HepG2 (cell line): ENCODE measurements around the gene TWNK. TPM values are rescaled to one million over a fixed set of nuclear protein-coding genes. Genes with fewer than 3 reads are reported as not detected.

Experiments
- ASH2L ChIP-seq: fragments of 300-600, 200-600 bp; sonication (generic); IDR thresholded peaks from 2 replicates; pipeline ENCODE4 v1.7.0; 2017; ENCODE audit warnings: low read depth, mild to moderate bottlenecking, moderate library complexity, mixed read lengths, low read length; ENCODE audit not compliant: insufficient read length
- CHCHD3 ChIP-seq: sonication (generic); formaldehyde crosslinking; IDR thresholded peaks from 2 replicates; pipeline ENCODE4 v1.8.0; 2022; ENCODE audit warnings: mild to moderate bottlenecking, missing genetic modification reagents, moderate library complexity
- ETV5 ChIP-seq: IDR thresholded peaks from 2 replicates; pipeline ENCODE4 v1.6.1; 2018; ENCODE audit warnings: missing biosample characterization, missing genetic modification reagents, inconsistent platforms, borderline replicate concordance
- FOSL2 ChIP-seq: sonication (generic); formaldehyde crosslinking; IDR thresholded peaks from 2 replicates; pipeline ENCODE4 v1.4.0; 2020; ENCODE audit warnings: missing genetic modification reagents
- FOXA3 ChIP-seq: IDR thresholded peaks from 2 replicates; pipeline ENCODE4 v1.6.1; 2016; ENCODE audit warnings: missing genetic modification reagents, missing compliant biosample characterization
- IRX3 ChIP-seq: sonication (generic); formaldehyde crosslinking; IDR thresholded peaks from 2 replicates; pipeline ENCODE4 v1.8.1; 2023; ENCODE audit warnings: mild to moderate bottlenecking, low read depth, missing genetic modification reagents, borderline replicate concordance
- JUND ChIP-seq: sonication (generic); formaldehyde crosslinking; IDR thresholded peaks from 2 replicates; pipeline ENCODE4 v1.8.0; 2022; ENCODE audit warnings: mild to moderate bottlenecking, missing genetic modification reagents
- KAT7 ChIP-seq: IDR thresholded peaks from 2 replicates; pipeline ENCODE4 v1.6.1; 2018; ENCODE audit warnings: borderline replicate concordance, missing compliant biosample characterization
- KLF11 ChIP-seq: IDR thresholded peaks from 2 replicates; pipeline ENCODE4 v1.6.1; 2016; ENCODE audit warnings: missing compliant biosample characterization
- LCORL ChIP-seq, 2 experiments: fragments of 450-650 bp in 1 of 2; sonication (generic) in 1 of 2; formaldehyde crosslinking in 1 of 2; IDR thresholded peaks; 2 replicates each; pipeline versions ENCODE4 v1.5.0 to v1.6.1; 2017 to 2020; ENCODE audit warnings: antibody characterized with exemption in 1 of 2, missing genetic modification reagents in 1 of 2
- MAZ ChIP-seq, 2 experiments: sonication (generic) in 1 of 2; formaldehyde crosslinking in 1 of 2; IDR thresholded peaks; 2 replicates each; pipeline versions ENCODE4 v1.5.0 to v1.6.1; 2012 to 2020; ENCODE audit warnings: low read depth in 2 of 2, mild to moderate bottlenecking in 2 of 2, borderline replicate concordance in 1 of 2, improper control_type of control experiment in 1 of 2, low read length in 1 of 2, missing genetic modification reagents in 1 of 2, moderate library complexity in 1 of 2
- MEF2D ChIP-seq: sonication (generic); formaldehyde crosslinking; IDR thresholded peaks from 2 replicates; pipeline ENCODE4 v1.5.1; 2020; ENCODE audit warnings: mild to moderate bottlenecking, missing genetic modification reagents
- MTF2 ChIP-seq: sonication (generic); formaldehyde crosslinking; IDR thresholded peaks from 2 replicates; pipeline ENCODE4 v1.5.0; 2020; ENCODE audit warnings: missing genetic modification reagents, borderline replicate concordance
- MYNN ChIP-seq: sonication (generic); formaldehyde crosslinking; IDR thresholded peaks from 2 replicates; pipeline ENCODE4 v1.4.0; 2020; ENCODE audit warnings: mild to moderate bottlenecking, low read depth, missing genetic modification reagents
- NFYC ChIP-seq: IDR thresholded peaks from 2 replicates; pipeline ENCODE4 v1.6.1; 2016; ENCODE audit warnings: missing genetic modification reagents, missing compliant biosample characterization
- NR2F2 ChIP-seq: IDR thresholded peaks from 2 replicates; pipeline ENCODE4 v1.6.1; 2012; ENCODE audit warnings: low read depth, inconsistent platforms, borderline replicate concordance
- NRL ChIP-seq: sonication (generic); formaldehyde crosslinking; IDR thresholded peaks from 2 replicates; pipeline ENCODE4 v1.5.0; 2020; ENCODE audit warnings: missing genetic modification reagents, mild to moderate bottlenecking, moderate library complexity, borderline replicate concordance
- PRPF4 ChIP-seq: fragments of 200-400 bp; formaldehyde crosslinking; IDR thresholded peaks from 2 replicates; pipeline ENCODE4 v1.6.1; 2016; ENCODE audit warnings: low read length, low read depth; ENCODE audit not compliant: poor library complexity, severe bottlenecking
- SALL2 ChIP-seq: sonication (generic); formaldehyde crosslinking; IDR thresholded peaks from 2 replicates; pipeline ENCODE4 v1.8.1; 2023; ENCODE audit warnings: mild to moderate bottlenecking, missing genetic modification reagents, inconsistent platforms
- SSRP1 ChIP-seq: IDR thresholded peaks from 2 replicates; pipeline ENCODE4 v1.6.1; 2016; ENCODE audit warnings: control low read depth
- ZBTB7B ChIP-seq: sonication (generic); formaldehyde crosslinking; IDR thresholded peaks from 2 replicates; pipeline ENCODE4 v1.4.0; 2020; ENCODE audit warnings: missing genetic modification reagents
- ZFP62 ChIP-seq: sonication (generic); formaldehyde crosslinking; IDR thresholded peaks from 2 replicates; pipeline ENCODE4 v1.4.0; 2020; ENCODE audit warnings: missing genetic modification reagents
- ZNF136 ChIP-seq: sonication (generic); formaldehyde crosslinking; IDR thresholded peaks from 2 replicates; pipeline ENCODE4 v1.8.1; 2022; ENCODE audit warnings: low read depth, mild to moderate bottlenecking, moderate library complexity, missing genetic modification reagents
- ZNF569 ChIP-seq: sonication (generic); formaldehyde crosslinking; IDR thresholded peaks from 2 replicates; pipeline ENCODE4 v1.5.0; 2020; ENCODE audit warnings: mild to moderate bottlenecking, missing genetic modification reagents, moderate library complexity, borderline replicate concordance
- ZNF788 ChIP-seq: sonication (generic); formaldehyde crosslinking; IDR thresholded peaks from 2 replicates; pipeline ENCODE4 v1.5.0; 2020; ENCODE audit warnings: mild to moderate bottlenecking, missing genetic modification reagents, borderline replicate concordance
- polyA plus RNA-seq, 8 experiments: library from polyadenylated mRNA; depleted of rRNA in 3 of 8; stranded (reverse) in 7 of 8; unstranded in 1 of 8; fragments of >200 nt; fragmentation: Illumina TruSeq in 4 of 8; extraction: Trizol in 4 of 8; gene quantifications; 2 replicates each; pipeline versions ENCODE4 v1.2.1 to v1.2.3, GENCODE V29; 2011 to 2016; ENCODE audit warnings: low read depth in 4 of 8, missing spikeins in 1 of 8, mixed read lengths in 1 of 8; ENCODE audit not compliant: insufficient read depth in 1 of 8
- total RNA-seq, 5 experiments: library from RNA; depleted of rRNA; stranded (reverse); fragments of >200 nt; fragmentation: Illumina TruSeq; extraction: Trizol; gene quantifications; 2 replicates each; pipeline ENCODE4 v1.2.3, GENCODE V29; 2016; ENCODE audit warnings: low read depth in 1 of 5
- TF ChIP-seq, protein P1 (sequence below): sonication (generic); formaldehyde crosslinking; IDR thresholded peaks from 2 replicates; pipeline ENCODE4 v1.8.0; 2022; ENCODE audit warnings: mild to moderate bottlenecking, missing genetic modification reagents, borderline replicate concordance
- TF ChIP-seq, protein P2 (sequence below): fragments of 450-650 bp; IDR thresholded peaks from 2 replicates; pipeline ENCODE4 v1.6.1; 2017
- TF ChIP-seq, protein P3 (sequence below): sonication (generic); formaldehyde crosslinking; IDR thresholded peaks from 2 replicates; pipeline ENCODE4 v1.5.0; 2020; ENCODE audit warnings: mild to moderate bottlenecking, low read depth, missing genetic modification reagents, borderline replicate concordance

The TWNK gene
- total and polyA plus RNA-seq, 2 of the 13 experiments (the other 11 are each of a cell fraction or from before 2014, with no cell fraction given): 10.7 to 16.5 TPM

DNA sequence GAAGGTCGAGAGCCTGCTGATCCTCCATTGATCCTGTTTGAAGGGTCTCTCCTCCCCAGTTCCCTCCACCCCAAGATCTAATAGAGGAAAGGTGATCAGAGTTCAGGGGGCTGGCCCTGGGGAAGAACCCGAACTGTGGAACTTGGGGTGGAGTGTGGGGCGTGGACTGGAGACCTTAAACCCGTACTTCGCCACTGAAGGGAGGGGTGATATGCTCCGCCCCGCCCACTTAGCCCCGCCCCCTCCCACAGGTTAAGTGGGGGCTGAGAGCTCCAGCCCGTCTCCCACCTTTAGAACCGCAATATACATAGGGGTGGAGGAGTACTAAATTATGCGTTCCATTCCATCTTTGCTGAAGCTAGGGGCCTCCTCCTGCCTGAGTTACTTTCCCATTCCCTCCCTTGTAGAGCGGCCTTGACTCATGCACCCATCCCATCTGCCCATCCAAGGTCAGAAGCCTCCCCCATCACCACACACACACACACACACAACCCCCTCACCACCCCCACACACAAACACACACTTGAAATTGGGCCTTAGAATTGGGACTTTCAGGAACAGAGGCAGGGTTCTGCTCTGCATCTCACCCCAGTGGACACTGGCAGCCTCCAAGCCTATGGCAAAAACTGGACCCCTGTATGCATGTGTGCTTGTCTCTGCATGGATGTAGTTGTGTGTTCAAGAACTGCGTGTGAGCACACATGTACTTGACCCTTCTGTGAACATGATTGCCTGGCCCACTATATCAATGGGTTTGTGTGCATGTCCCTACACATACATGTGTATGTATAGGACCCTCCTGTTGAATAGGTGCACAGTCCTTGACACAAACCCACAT, 17.0 kb upstream of the TWNK start (continued):
- TF ChIP-seq, protein P1, sequence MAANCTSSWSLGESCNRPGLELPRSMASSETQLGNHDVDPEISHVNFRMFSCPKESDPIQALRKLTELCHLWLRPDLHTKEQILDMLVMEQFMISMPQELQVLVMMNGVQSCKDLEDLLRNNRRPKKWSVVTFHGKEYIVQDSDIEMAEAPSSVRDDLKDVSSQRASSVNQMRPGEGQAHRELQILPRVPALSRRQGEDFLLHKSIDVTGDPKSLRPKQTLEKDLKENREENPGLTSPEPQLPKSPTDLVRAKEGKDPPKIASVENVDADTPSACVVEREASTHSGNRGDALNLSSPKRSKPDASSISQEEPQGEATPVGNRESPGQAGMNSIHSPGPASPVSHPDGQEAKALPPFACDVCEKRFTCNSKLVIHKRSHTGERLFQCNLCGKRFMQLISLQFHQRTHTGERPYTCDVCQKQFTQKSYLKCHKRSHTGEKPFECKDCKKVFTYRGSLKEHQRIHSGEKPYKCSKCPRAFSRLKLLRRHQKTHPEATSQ (CRISPR knock-in tag): no peak
- no peak for TF ChIP-seq PRPF4
- no peak for TF ChIP-seq LCORL (IDR thresholded peaks at IDR 0.05)
- 0 out of 2 replicates have a peak, but pooled peaks have one; percentile 15 for TF ChIP-seq LCORL (CRISPR knock-in tag; IDR thresholded peaks at IDR 0.05)
- TF ChIP-seq ZNF136 (CRISPR knock-in tag): no peak
- TF ChIP-seq, protein P2, sequence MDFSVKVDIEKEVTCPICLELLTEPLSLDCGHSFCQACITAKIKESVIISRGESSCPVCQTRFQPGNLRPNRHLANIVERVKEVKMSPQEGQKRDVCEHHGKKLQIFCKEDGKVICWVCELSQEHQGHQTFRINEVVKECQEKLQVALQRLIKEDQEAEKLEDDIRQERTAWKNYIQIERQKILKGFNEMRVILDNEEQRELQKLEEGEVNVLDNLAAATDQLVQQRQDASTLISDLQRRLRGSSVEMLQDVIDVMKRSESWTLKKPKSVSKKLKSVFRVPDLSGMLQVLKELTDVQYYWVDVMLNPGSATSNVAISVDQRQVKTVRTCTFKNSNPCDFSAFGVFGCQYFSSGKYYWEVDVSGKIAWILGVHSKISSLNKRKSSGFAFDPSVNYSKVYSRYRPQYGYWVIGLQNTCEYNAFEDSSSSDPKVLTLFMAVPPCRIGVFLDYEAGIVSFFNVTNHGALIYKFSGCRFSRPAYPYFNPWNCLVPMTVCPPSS: no peak
- TF ChIP-seq, protein P3, sequence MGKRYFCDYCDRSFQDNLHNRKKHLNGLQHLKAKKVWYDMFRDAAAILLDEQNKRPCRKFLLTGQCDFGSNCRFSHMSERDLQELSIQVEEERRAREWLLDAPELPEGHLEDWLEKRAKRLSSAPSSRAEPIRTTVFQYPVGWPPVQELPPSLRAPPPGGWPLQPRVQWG: no peak
- peak; percentile 27; the same call in 1 of the 2 replicates for TF ChIP-seq FOXA3 (CRISPR knock-in tag)
- 0 out of 2 replicates have a peak, but pooled peaks have one; percentile 76 for TF ChIP-seq ZNF788
- TF ChIP-seq MEF2D (CRISPR knock-in tag): no peak
- no peak for TF ChIP-seq KLF11 (CRISPR knock-in tag)
- TF ChIP-seq ZNF569 (CRISPR knock-in tag): no peak
- peak; percentile 87 for TF ChIP-seq ZBTB7B
- TF ChIP-seq FOSL2 (CRISPR knock-in tag): no peak
- no peak for TF ChIP-seq KAT7 (CRISPR knock-in tag)
- TF ChIP-seq JUND (CRISPR knock-in tag): no peak
- no peak for TF ChIP-seq MYNN (CRISPR knock-in tag)
- peak; percentile 6; the same call in 1 of the 2 replicates for TF ChIP-seq NRL (CRISPR knock-in tag)
- 0 out of 2 replicates have a peak, but pooled peaks have one; percentile 32 for TF ChIP-seq SSRP1 (CRISPR knock-in tag)
- no peak for TF ChIP-seq NR2F2
- TF ChIP-seq CHCHD3 (CRISPR knock-in tag): no peak
- no peak for TF ChIP-seq IRX3 (CRISPR knock-in tag)
- no peak for TF ChIP-seq MTF2 (CRISPR knock-in tag)
- TF ChIP-seq ASH2L: no peak
- TF ChIP-seq SALL2: no peak
- TF ChIP-seq ETV5: no peak
- no peak for TF ChIP-seq ZFP62 (CRISPR knock-in tag)
- TF ChIP-seq NFYC (CRISPR knock-in tag): no peak; the same call in 1 of the 2 replicates
- 0 out of 2 replicates have a peak, but pooled peaks have one; percentile 22 for TF ChIP-seq MAZ (IDR thresholded peaks at IDR 0.05; ENCODE audit: borderline replicate concordance, low read depth, low read length)
- no peak for TF ChIP-seq MAZ (CRISPR knock-in tag; IDR thresholded peaks at IDR 0.05; ENCODE audit: low read depth)
